HCEC 1CT (cell line): ENCODE measurements around the gene PGAP3.

ENCODE experiments used
- DNase-seq: peaks from one replicate; pipeline ENCODE4 v3.0.0-alpha.2; 2017

Gene PGAP3

DNA sequence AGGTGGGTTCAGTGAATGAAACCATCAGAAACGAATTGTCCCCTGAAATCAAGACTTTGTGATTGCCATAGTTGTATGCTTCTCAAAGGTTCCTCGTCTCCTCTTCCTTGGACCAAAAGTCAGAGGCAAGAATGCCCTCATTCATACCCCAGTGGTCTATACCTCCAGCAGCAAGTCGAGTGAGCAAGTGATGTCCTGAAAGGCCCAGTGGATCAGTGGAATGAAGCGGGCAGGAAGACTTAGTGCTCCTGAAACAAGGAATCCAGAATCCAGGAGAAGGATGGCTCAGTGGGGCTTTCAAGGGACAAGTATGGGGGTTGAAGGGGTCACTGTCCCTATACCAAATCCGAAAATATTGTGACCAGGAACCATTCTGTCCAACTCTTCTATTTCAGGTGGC lies 6.7 kb upstream of the PGAP3 start:
- no peak for DNase-seq

DNA sequence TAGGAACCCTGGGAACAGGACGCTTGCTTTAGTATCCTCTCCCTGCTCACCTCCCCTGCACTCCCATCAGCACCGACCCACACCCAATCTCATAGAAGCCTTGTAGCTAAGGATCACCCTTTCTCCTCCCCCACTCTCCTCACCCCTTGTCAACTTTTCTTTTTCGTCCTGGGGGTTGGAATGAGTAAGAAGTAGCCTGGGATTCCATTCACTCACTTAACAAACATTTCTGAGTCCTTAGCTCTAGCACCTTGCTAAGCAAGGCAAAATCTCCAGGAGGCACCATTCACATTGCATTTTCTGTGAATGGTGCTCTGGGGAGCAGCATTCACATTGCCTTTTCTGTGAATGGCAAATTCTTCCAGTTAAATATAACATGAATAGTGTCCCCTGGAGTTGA lies 1.1 kb upstream of the PGAP3 start:
- DNase-seq = no peak

DNA sequence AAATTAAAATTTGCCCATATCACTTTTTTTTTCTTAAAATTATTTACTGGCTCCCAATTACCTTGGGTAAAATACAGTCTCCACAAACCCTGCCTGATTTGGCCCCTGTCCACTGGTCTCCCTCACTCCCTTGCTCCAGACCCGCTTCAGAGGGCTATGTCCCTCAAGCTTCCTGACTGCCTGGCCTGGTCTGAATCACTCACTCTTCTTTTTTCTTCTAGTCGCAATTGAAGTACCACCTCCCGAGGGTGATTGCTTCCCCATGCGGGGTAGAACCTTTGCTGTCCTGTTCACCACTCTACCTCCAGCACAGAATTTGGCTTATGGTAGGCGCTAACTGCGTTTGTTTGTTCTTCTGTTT lies 598 bp upstream of the PGAP3 start:
- no peak for DNase-seq

DNA sequence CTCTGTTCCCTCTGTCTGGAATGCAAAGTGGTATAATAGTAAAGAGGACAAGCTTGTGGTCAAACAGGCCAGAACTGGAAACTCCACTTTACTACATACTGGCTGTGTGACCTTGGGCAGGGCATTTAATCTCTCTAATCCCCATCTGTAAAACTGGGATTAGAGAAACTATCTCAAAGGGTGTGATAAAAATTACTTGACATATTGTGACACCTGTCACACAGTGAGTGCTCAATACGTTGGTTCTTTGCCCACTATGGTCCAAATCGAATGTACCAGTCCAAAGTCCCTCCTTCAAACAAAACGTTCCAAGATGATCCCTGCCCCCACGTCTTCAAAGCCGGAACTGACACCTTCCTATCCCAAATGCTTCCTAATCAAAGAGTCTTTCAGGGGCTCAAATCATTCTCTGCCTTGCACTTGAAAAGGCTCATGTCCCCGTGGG lies 734 bp downstream of the PGAP3 start:
- DNase-seq = no peak

DNA sequence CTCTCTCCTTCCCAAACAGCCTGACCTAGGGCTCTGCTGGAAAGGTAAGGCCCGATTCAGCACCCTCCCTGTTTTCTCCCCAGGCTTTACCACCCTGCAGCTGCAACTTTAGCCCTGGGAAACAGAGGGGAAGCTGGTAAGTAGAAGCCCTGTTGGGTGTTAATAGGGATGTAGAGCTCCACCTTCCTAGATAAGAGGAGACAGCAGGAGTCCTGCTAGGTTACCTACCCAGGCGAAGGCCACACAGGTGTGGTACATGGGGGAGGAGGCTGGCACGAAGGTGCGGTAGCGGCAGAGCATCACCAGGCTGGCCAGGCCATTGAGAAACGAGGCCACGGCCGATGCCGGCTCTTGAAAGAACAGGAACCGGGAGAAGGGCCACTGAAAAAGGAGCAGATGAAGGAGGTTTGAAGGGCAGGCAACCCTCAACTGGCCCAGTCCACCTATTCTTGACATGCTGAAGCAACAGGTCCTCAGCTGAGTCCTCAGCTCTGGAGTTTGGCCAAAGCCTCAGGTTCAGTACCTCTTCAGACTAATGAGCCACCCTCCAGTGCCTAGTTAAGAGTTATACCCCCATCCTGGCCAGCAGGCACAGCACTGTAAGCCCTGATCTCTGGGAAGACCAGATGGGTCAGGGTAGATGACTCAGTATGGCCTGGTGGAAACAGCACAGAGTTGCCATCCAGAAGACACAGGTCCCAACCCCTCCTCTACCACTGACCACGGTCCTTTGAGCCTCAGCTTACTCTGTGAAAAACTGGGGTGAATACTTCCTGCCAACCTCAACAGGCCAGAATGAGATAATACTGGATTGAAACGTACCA lies 3.3 kb downstream of the PGAP3 start:
- no peak for DNase-seq

DNA sequence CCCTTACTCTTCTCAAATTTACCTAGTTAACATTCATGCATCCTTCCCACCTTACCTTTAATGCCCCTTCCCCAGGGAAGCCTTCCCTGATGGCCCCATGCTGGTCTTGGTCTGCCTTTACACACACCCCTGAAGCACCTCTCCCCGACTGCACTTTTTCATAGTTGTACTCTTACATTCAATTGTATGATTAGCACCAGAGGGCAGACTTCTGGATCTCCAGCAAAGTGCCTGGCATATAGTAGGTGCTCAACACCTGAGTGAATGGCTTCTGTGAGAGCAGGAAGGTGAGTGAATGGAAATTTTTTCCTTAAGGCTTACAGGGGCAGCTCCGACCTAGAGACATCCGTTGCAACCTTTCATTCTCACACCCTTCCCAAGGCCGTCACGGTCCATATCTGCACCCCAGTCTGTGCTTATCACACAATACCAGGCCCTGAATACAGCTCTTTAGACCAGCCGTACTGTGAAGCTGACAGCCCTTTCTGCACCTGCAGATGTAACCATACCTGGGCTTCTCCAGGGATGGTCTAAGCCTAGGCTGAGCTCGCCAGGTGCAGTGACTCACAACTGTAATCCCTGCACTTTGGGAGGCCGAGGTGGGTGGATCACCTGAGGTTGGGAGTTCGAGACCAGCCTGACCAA lies 4.4 kb downstream of the PGAP3 start:
- DNase-seq = no peak

DNA sequence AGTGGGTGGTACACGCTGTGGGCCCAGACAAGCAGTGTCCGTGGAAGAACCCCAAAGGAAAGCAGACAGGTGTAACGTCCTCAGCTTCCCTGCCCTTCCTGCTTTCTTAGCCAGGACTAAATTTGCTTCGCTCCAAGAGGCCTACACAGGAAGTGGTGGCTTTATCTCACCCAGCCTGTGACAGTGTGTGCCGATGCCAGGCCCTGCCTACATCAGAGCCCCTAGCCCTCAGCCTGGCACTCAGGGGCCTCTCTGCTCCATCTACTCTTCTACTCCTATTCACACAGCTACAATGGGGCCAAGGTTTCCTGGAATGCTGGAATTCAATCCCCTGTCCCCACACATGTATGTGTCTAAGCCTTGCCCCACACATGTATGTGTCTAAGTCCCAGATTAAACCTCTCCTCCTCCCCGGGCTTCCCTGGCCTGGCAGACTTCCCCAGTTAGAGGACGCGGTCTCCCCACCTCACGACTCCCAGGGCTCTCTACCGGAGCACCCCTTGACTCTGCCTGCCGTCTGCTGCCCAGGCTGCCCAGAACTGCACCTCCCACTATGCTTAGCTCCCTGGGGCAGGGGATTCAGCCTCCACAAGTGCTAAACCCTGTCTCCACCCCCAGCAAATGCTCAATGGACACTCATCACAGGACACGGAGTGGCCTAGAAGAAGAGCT lies 8.2 kb downstream of the PGAP3 start:
- DNase-seq = no peak

DNA sequence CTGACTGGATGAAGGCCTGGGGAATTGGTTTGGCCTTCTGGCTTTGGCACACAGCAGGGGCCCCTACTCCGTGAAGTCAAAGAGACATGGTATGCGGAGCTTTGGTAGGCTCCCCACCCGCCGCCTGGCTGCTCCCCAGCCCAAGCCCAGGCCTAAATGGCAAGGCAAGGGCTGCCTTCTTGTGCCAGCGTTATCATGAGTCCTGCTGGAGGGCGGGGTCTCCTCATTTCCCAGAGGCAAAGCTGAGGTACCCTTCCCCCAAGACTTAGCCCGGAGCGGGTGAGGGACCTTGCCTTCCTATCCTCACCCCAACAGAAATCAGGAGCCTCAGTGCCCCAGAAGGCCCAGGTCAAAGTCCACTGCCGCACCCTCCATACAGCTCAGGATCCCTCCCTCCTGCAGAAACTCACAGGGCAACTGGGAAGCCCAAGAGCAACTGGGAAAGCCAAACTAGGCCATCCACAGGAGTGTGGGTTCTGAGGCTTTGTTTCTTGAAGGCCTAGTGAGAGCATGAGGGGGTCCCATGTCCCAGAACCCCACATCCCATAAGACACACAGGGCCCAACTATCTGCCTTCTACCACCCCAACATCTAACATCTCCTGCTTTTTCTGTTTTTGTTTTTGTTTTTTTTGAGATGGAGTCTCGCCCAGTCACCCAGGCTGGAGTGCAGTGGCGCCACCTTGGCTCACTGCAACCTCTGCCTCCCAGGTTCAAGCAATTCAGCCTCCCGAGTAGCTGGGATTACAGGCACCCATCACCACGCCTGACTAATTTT lies 9.3 kb downstream of the PGAP3 start:
- no peak for DNase-seq

DNA sequence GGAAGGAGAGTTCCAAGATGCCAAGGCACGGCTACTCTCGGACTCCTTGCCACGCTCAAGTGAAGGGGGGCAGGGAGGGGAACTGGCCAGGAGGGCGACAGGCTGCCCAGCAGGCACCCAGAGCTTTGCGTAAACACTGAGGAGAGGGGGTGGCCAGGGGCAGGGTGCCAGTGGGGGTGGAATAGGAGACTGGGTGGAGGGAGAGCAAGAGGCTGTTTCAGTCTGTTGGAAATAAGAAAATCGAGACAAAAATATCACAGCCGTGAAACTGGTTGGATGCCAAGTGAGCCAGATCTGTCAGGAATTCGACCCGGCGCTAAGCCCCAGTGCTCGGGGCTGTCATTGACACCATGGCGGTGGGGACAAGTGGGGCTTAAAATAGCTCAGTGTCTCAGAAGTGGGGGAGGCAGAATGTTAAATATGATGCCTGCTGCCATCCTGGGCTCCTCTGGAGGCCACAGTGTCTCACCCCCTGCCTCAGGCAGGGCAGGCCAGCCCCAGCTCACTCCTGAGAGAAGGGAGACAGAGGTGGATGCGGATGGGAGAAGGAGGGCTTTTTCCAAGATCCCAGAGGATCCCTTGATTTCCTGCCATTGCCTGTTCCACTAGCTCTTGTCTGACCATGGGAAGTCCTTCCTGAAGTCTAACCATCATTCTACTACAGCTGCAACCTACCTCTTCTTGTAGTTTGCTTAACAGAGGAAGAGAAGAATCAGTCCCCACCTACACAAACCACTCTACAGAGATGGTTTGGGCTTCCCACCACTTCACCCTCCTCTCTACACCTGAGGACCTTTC lies 10.1 kb downstream of the PGAP3 start:
- no peak for DNase-seq

DNA sequence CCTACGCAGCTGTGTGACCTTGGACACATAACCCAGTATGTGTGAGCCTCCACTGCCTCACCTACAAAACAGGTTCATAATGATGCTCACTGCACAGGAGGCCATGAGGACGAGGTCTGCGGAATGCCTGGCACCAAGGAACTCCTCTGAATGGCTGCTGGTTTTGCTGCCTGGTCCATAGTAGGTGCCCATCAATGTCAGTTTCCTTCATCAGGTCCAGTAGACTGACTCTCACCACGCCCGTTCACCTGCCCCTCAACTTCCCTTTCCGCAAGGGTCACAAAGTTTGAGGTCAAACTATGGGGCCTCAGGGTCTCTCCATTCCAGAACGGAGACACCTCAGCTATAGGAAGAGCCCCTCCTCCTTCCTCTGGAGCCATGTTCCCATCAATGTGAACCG lies 10.8 kb downstream of the PGAP3 start:
- DNase-seq = no peak

DNA sequence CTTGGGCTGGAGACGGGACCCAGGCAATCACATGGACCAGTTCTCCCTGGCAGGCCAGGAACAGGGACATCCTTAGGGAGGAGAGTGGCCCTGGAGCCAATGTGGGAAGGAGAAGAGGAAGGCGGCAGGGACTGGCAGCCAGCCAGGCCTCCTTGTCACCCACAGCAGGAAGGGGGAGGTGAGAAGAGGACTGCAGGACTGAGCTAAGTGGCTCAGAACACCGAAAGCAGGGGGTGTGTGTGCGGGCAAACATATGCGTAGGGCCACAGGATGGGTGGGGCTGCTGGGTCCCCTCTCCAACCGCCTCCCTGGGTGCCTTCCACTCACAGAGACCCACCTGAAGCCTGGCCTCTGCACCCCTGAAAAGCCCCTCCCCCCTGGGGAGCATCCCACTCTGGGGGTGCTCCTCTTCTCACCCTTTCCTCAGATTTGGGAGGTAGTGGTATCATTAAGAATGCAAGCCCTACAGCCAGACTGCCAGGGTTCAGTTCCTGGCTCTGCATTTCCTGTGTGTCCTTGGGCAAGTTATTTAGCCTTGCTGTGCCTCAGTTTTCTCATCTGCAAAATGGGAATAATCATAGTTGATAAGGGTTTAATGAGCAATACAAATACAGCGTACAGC lies 11.5 kb downstream of the PGAP3 start:
- DNase-seq = no peak

DNA sequence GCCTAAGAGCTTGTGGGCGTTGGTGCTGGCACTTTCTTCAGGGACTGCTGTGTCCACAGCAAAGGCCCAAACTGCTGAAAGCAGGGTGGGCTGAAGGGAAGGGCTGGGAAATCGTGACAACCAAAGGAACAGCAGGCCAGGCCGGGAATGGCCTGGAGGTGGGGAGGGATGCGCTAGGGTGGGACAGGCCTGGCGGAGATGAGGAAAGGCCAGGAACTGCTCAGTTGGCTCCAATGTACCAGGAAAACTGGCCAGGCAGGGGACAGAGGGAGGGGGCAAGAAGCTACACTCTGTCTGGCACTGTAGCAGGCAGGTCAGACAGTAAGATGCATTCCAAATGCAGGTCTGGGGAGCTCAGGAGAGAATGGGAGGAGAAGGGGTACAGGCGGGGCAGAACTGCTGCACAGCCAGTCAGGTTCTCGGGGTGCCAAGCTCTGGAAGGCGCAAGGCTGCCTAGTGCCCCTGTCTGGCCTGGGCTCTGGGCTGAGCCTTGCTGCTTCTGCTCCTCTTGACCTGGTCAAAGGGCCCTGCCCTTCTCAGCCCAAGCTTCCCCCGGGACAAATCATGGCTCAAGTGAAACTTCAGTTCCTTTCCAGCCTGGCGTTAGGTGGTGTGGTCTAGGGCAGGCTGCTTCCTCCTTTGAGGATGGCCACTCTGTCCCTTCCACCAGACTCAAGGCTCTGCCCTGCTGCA lies 12.3 kb downstream of the PGAP3 start:
- no peak for DNase-seq

DNA sequence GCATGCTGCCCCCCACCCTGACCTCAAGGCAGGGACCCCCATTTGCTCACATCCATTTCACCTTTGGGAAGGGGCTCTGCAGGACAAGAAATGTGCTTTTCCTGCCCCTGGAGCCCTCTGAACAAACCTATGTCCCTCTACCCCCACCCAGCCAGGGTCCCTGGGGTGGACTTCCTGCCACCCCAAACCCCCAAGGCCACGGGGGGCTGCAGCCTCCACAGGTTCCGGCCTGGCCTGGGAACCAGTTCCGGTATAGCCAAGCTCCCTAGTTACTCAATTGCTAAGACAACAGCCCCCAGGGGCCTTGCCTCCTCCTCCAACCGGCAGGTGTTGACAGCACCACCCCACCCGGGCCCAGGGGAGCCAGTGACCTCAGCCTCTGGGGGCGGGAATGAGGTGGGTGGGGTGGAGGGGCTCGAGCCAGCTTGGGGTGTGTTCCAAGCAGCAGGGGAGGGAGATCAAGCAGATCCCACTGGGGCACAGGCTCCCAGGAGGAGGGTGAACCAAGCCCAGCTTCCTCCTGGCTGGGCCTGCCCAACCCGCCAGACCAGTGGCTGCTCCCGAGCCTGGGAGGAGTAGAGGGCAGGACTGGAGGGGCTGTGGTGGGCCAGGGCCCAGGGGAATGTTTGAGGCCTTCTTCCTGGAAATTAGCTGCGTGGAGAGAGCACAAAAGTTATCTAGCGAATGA lies 13.0 kb downstream of the PGAP3 start:
- no peak for DNase-seq

DNA sequence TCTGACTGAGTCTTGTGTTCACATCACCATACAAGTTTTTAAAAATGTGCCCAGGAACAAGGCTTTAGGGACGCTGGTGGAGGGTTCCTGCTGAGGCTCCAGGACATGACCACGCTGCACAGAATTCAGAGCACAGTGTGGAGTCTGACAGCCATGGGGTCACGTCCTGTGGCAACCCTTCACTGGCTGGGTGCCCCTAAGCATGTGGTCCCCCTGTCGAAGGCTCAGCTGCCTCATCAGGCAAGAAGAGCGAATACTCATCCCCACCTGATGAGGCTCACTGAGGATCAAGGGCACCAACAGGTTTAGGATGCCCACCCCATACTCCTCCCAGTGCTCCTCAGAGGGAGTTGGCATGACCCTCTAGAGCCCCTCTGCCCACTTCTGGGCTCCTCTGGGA lies 13.7 kb downstream of the PGAP3 start:
- no peak for DNase-seq

DNA sequence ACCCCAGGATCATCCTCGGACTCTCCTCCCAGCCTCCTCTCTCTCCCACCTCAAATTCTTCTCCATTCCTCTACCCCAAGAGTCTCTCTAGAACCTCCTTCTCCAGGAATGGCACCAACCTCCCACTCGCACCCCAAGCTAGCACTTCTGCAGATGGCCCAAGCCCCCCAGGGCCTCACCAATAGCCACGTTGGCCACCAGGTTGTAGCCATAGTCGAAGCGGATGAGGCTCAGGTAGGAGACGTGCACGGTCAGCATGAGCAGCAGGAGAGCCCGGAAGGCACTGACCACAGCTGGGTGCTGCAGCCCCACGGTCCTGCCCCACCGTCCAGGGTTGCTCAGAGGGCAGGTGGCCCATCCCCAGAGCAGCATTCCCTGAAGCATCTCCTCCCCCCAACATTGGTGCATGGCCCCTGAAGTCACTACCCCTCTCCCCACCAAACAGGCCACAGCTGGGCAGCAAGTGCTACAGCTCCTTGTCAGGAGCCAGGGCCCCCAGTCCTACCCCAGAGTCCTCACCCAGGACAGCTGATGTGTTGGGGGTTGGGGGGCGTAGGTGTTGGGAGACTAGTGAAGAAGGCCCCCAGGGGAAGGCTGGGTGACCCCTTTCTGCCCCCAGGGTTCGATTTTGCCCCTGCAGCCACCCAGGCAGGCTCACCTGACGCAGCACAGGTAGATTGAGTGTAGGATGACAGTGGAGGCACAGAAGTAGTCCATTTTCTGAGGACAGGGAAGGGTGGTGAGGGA lies 14.3 kb downstream of the PGAP3 start:
- no peak for DNase-seq

DNA sequence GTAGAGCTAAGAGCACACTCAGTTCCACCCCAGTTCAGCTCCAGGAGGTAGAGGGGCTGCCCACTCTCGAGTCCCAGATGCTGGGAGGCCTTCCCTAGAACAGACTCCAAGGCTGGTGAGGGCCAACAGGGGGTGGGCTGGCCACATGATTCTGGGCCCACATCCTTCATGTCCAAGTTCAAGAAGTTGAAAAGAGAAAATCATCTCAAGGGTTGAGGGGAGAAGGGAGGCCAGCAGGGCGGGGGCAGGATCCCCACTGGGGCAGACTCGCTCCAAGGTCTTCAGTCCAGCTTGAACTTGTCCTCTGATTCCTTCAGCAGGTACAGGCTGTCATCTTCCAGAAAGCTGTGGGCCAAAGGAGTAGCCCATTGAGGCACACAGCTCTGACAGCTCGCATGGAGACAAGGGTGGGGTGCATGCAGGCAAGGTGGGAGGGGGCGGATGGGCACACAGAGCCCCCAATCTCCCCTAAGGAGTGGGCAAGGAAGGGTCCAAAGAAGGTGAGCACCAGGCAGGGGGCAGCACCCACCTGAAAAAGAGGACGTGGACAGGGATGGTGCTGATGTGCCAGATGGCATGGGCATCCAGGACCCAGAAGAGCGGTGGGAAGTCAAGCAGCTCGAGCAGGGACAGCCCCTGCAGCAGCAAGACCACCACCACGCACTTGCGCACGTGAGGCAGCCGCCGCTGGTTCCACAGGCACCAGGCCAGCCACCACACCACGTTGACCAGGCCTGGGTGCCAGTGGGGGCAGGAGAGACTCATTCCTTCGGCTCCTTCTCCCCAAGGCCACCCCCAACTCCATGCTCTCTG lies 15.1 kb downstream of the PGAP3 start:
- no peak for DNase-seq

DNA sequence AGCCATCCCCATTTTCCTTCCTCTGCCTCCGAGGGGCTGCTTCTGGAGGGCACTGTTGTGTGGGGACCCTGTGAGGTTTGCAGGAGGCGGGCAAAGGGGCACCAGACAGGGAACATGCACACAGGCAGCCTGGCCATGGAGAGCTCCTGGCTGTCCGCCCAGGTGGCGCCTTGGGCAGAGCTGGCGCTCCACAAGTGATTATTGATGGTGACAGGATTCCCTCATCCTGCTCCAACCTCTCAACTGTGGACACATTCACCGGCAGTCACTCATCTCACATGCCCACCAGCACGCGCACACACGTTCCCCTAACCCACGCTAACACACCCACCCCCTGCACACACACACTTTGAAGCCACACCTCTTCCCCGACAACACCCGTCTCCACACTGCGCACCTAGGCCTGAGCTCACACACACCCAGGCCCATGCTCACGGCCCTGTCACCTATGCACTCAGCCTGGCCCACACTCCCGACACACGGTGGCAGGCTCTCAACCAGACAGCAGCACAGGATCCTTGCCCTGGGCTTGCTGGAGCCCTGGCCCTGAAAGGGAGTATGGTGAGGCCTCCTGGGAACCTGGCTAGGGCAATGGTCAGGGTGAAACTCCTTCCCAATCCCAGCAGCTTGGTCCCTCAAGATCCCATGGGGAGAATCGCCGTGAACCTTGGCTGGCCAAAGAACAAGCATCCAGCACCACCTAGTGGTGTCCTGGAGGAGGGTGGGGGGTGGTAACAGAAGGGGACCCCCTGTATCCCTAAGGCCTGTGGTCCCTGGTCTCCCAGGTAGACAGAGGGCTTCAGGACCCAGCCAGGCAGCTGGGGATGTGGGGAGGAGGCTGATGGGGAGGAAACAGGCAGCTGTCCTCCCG lies 16.0 kb downstream of the PGAP3 start:
- peak; percentile 32 for DNase-seq

DNA sequence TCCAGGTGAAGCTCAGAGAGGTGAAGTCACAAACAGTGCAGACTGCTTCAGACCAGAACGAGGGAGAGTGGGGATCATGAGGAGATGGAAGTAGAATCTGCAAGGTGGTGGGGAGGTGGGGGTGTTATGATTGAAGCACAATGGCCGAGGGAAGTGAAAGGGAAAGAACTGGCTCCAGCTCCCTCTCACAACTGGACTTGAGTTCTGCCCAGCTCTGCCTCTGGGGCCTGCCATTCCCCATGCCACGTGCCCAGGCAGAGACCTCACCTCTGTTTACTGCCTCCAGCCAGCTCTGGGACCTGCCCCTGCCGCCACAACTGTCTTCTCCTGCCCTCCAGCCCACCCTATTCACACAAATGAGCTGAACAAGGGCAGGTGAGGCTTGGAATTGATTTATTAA lies 17.1 kb downstream of the PGAP3 start:
- DNase-seq = no peak
